Peyer's patch (tissue), 4 donors: Measurements from ENCODE around the gene KDM1B.

Experiments used
- CTCF ChIP-seq, 6 experiments: fragments of 450-650 bp in 4 of 6; fragments of 200-600 bp in 2 of 6; sonication (generic) in 1 of 6; IDR thresholded peaks; one replicate each; pipeline ENCODE4 v1.5.1; 2017 to 2019; ENCODE audit warnings: antibody characterized with exemption in 6 of 6, mild to moderate bottlenecking in 3 of 6, moderate library complexity in 1 of 6
- POLR2A ChIP-seq, 2 donors: fragments of 450-650 bp; IDR thresholded peaks; one replicate each; pipeline ENCODE4 v1.5.1; 2017; ENCODE audit warnings: antibody characterized with exemption in 2 of 2, mild to moderate bottlenecking in 2 of 2, moderate library complexity in 2 of 2

GRCh38 chr6:18263418-18264218, 108.4 kb downstream of the KDM1B start:
- no peak for TF ChIP-seq CTCF (IDR thresholded peaks at IDR 0.05)
- no peak for TF ChIP-seq POLR2A (IDR thresholded peaks at IDR 0.05)
